Neuronal stem cell (in vitro differentiated cells): ENCODE measurements around the gene DIP2C.

Source experiments
- DNase-seq: peaks from one replicate; pipeline ENCODE4 v3.0.0-alpha.2; 2013; ENCODE audit warnings: low spot score
- H2AFZ ChIP-seq: one replicate; pipeline ENCODE4 v1.6.1; 2013; ENCODE audit warnings: mild to moderate bottlenecking, low read length, inconsistent platforms
- H2AK5ac ChIP-seq: 2 replicates; pipeline ENCODE4 v1.6.1; 2013; ENCODE audit warnings: low read depth, mild to moderate bottlenecking, inconsistent platforms, low read length, moderate library complexity, mixed read lengths
- H2BK120ac ChIP-seq: 2 replicates; pipeline ENCODE4 v1.6.1; 2013; ENCODE audit warnings: low read depth, mild to moderate bottlenecking, inconsistent platforms, low read length, moderate library complexity, mixed read lengths
- H2BK12ac ChIP-seq: one replicate; pipeline ENCODE4 v1.6.1; 2013; ENCODE audit warnings: low read length, inconsistent platforms
- H2BK15ac ChIP-seq: 2 replicates; pipeline ENCODE4 v1.6.1; 2013; ENCODE audit warnings: mild to moderate bottlenecking, low read length, inconsistent platforms, mixed read lengths
- H2BK5ac ChIP-seq: one replicate; pipeline ENCODE4 v1.6.1; 2013; ENCODE audit warnings: inconsistent platforms, mild to moderate bottlenecking, low read length, moderate library complexity
- H3K14ac ChIP-seq: one replicate; pipeline ENCODE4 v1.6.1; 2013; ENCODE audit warnings: low read length, inconsistent platforms
- H3K18ac ChIP-seq: 2 replicates; pipeline ENCODE4 v1.6.1; 2013; ENCODE audit warnings: low read length, inconsistent platforms
- H3K23ac ChIP-seq: 2 replicates; pipeline ENCODE4 v1.6.1; 2013; ENCODE audit warnings: low read depth, mild to moderate bottlenecking, mixed read lengths, low read length, inconsistent platforms; ENCODE audit not compliant: poor library complexity
- H3K27ac ChIP-seq: replicated peaks from 3 replicates; pipeline ENCODE4 v1.5.1; 2013; ENCODE audit warnings: low read length, inconsistent platforms
- H3K27me3 ChIP-seq, 3 experiments: 2 replicates each; pipeline ENCODE4 v1.6.1; 2013; ENCODE audit warnings: low read length in 3 of 3, mild to moderate bottlenecking in 2 of 3, inconsistent platforms in 1 of 3, low read depth in 1 of 3, mixed read lengths in 1 of 3, moderate library complexity in 1 of 3; ENCODE audit not compliant: control insufficient read depth in 3 of 3, insufficient read depth in 3 of 3
- H3K36me3 ChIP-seq, 2 donors: replicated peaks in 1 of 2; 2 replicates each; pipeline ENCODE4 v1.6.1; 2013; ENCODE audit warnings: low read length in 2 of 2; ENCODE audit not compliant: control insufficient read depth in 2 of 2, insufficient read depth in 2 of 2
- H3K4ac ChIP-seq: 2 replicates; pipeline ENCODE4 v1.6.1; 2013; ENCODE audit warnings: inconsistent platforms, mild to moderate bottlenecking, low read length, moderate library complexity
- H3K4me1 ChIP-seq, 2 donors: 1 replicate in 1 of 2; 2 replicates in 1 of 2; pipeline ENCODE4 v1.6.1; 2013; ENCODE audit warnings: low read length in 2 of 2, low read depth in 1 of 2; ENCODE audit not compliant: control insufficient read depth in 2 of 2, insufficient read depth in 1 of 2
- H3K4me2 ChIP-seq: one replicate; pipeline ENCODE4 v1.6.1; 2013; ENCODE audit warnings: mild to moderate bottlenecking, low read length, inconsistent platforms; ENCODE audit not compliant: insufficient read depth, poor library complexity, severe bottlenecking
- H3K4me3 ChIP-seq, 2 donors: 2 replicates each; pipeline ENCODE4 v1.5.1; 2013; ENCODE audit warnings: low read length in 2 of 2, mild to moderate bottlenecking in 2 of 2, inconsistent platforms in 1 of 2, moderate library complexity in 1 of 2
- H3K79me1 ChIP-seq: one replicate; pipeline ENCODE4 v1.6.1; 2013; ENCODE audit warnings: low read depth, mild to moderate bottlenecking, inconsistent platforms, low read length, moderate library complexity
- H3K9ac ChIP-seq: one replicate; pipeline ENCODE4 v1.6.1; 2013; ENCODE audit warnings: mild to moderate bottlenecking, low read depth, low read length, inconsistent platforms; ENCODE audit not compliant: poor library complexity
- H3K9me3 ChIP-seq, 2 donors: replicated peaks in 1 of 2; 2 replicates each; pipeline versions ENCODE3 to v1.6.1; 2013; ENCODE audit warnings: low read length in 2 of 2, mild to moderate bottlenecking in 2 of 2, inconsistent platforms in 1 of 2, low read depth in 1 of 2, mixed read lengths in 1 of 2, moderate library complexity in 1 of 2; ENCODE audit not compliant: control insufficient read depth in 2 of 2, insufficient read depth in 1 of 2
- H4K8ac ChIP-seq: one replicate; pipeline ENCODE4 v1.6.1; 2013; ENCODE audit warnings: low read depth, mild to moderate bottlenecking, inconsistent platforms, low read length, moderate library complexity
- H4K91ac ChIP-seq: one replicate; pipeline ENCODE4 v1.6.1; 2013; ENCODE audit warnings: low read length, low read depth, mild to moderate bottlenecking, inconsistent platforms; ENCODE audit not compliant: poor library complexity
- WGBS, 2 donors: extraction: QIAGEN DNeasy Blood & Tissue Kit; methylation state at CpG; one replicate each; pipeline ENCODE4 v1.1.7; 2013; ENCODE audit warnings: missing lambda C conversion rate in 2 of 2, mixed read lengths in 1 of 2; ENCODE audit not compliant: insufficient read length in 2 of 2, insufficient replicate concordance in 1 of 2; ENCODE audit errors: extremely low coverage in 2 of 2; 5-methylcytosine and 5-hydroxymethylcytosine counted together

Gene DIP2C

DNA sequence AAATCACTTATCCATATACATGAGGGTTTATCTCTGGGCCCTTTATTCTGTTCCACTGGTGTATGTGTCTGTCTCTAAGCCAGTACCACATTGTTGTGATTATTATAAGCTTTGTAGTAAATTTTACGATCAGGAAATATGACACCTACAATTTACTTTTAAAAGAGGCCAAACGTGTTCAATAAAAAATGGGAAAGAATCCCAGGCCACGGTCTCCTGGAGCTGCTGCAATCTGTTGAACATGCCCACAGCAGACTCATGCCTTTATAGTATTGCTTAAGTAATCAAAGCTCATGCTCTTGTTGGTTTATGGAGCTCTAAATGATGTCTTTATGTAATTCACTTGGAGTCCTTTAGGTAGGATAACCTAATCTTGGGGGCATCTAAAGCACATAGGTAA is 281.2 kb downstream of the DIP2C start:
- H3K4me3 ChIP-seq = no peak overlapping the region
- no peak overlapping the region for H3K27ac ChIP-seq
- no peaks in the 10 kb centered on the region for H3K27me3 ChIP-seq
- no peak overlapping the region for H4K8ac ChIP-seq
- peaks cover 0 to 1% of the 10 kb centered on the region in 2 donors for H3K4me1 ChIP-seq
- no peak for DNase-seq
- peaks cover 25 to 85% of the 10 kb centered on the region in 2 donors for H3K36me3 ChIP-seq
- no peak overlapping the region for H4K91ac ChIP-seq
- H2AK5ac ChIP-seq = no peak overlapping the region
- no peak overlapping the region for H2BK120ac ChIP-seq
- H2BK5ac ChIP-seq = no peak overlapping the region
- no peaks in the 10 kb centered on the region for H3K79me1 ChIP-seq
- H3K4me2 ChIP-seq = no peak overlapping the region
- H2BK12ac ChIP-seq = no peak overlapping the region
- H2AFZ ChIP-seq = no peak overlapping the region
- no peak overlapping the region for H2BK15ac ChIP-seq
- no peak overlapping the region for H3K9ac ChIP-seq
- no peak overlapping the region for H3K14ac ChIP-seq
- H3K23ac ChIP-seq = no peak overlapping the region
- H3K18ac ChIP-seq = no peak overlapping the region
- H3K4ac ChIP-seq = no peak overlapping the region
- WGBS, 2 donors = no CpG with 5 or more reads among the region's 3 CpGs
- H3K9me3 ChIP-seq = no peaks in the 10 kb centered on the region

DNA sequence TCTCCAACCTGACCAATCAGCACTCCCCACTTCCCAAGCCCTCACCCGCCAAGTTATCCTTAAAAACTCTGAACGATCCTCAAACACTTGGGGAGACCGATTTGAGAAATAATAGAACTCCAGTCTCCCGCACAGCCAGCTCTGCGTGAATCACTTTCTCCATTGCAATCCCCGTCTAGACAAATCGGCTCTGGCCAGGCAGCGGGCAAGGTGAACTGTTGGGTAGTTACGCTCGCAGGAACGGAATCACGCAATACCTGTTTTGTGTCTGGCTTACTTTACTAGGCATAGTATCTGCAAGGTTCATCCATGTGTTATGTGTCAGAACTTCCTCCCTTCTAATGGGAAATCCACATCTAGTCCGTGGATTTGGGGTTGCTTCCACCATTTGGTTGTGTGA is 282.5 kb downstream of the DIP2C start:
- Histone ChIP-seq H4K8ac (no peak overlapping the region), H3K4me3 (no peak overlapping the region), H2BK120ac (no peak overlapping the region), H3K23ac (no peak overlapping the region), H2BK5ac (no peak overlapping the region), H3K4me1 (no peaks in the 10 kb centered on the region), H3K9me3 (no peaks in the 10 kb centered on the region), H3K36me3 (peaks cover 23 to 73% of the 10 kb centered on the region in 2 donors), H3K18ac (no peak overlapping the region), H3K14ac (no peak overlapping the region), H3K79me1 (no peaks in the 10 kb centered on the region), H3K4me2 (no peak overlapping the region), H2BK12ac (no peak overlapping the region), H3K27me3 (no peaks in the 10 kb centered on the region), H4K91ac (no peak overlapping the region), H3K27ac (no peak overlapping the region), H2BK15ac (no peak overlapping the region), H2AK5ac (no peak overlapping the region), H3K4ac (no peak overlapping the region), H3K9ac (no peak overlapping the region), H2AFZ (no peak overlapping the region)
- no peak for DNase-seq
- no CpG with 5 or more reads among the region's 13 CpGs for WGBS, 2 donors

DNA sequence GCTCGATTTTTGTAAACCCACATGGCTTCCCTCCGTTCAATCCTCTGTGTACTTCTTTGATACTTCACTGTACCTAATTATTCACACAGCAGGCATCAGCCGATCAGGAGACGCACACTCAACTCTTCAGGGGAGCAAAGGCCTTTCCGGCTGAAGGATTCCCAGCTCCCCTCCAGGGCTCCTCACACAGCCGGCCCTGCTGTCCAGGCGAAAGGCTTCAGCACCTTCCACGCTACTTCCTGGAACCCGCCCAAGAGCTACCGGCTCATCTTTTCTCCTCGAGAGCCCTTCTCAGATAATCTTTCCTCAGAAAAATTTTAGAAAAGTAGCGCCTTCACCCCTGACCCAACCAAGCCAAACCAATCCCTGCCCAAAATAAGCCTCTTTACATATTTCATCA is 283.8 kb downstream of the DIP2C start:
- H2BK15ac ChIP-seq = no peak overlapping the region
- no peak overlapping the region for H2BK5ac ChIP-seq
- H3K14ac ChIP-seq = no peak overlapping the region
- no peak overlapping the region for H3K4me3 ChIP-seq
- no peaks in the 10 kb centered on the region for H3K9me3 ChIP-seq
- peaks cover 23 to 65% of the 10 kb centered on the region in 2 donors for H3K36me3 ChIP-seq
- WGBS, 2 donors = no CpG with 5 or more reads among the region's 12 CpGs
- no peak overlapping the region for H2BK12ac ChIP-seq
- H3K23ac ChIP-seq = no peak overlapping the region
- no peak overlapping the region for H2BK120ac ChIP-seq
- no peak overlapping the region for H4K8ac ChIP-seq
- no peak overlapping the region for H4K91ac ChIP-seq
- H3K18ac ChIP-seq = no peak overlapping the region
- no peaks in the 10 kb centered on the region for H3K4me1 ChIP-seq
- H3K27ac ChIP-seq = no peak overlapping the region
- no peak overlapping the region for H2AK5ac ChIP-seq
- H3K9ac ChIP-seq = no peak overlapping the region
- no peak overlapping the region for H3K4ac ChIP-seq
- H3K27me3 ChIP-seq = no peaks in the 10 kb centered on the region
- DNase-seq = no peak
- H3K4me2 ChIP-seq = no peak overlapping the region
- no peaks in the 10 kb centered on the region for H3K79me1 ChIP-seq
- no peak overlapping the region for H2AFZ ChIP-seq

DNA sequence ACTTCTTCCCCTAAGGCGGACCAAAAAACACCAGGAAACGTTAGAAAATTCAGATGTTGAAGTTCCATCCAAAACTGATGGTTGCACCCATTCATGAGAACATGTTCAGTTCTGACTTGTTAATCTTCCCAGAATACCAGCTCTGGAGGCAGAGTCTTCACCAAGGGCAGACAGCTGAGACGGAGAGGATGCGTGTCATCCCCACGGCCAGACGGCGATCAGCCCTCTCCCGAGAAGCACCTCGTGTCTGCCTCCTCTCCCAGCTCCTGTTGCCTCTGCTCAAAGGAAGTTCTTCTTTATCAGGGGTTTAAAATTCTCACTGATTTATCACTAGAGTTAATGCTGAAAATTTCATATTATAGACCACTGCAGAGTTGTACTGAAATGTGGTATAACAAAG is 284.5 kb downstream of the DIP2C start:
- no CpG with 5 or more reads among the region's 9 CpGs for WGBS, 2 donors
- H3K4me1 ChIP-seq = no peaks in the 10 kb centered on the region
- no peak overlapping the region for H3K23ac ChIP-seq
- H3K4me3 ChIP-seq = no peak overlapping the region
- H3K79me1 ChIP-seq = no peaks in the 10 kb centered on the region
- H2BK15ac ChIP-seq = no peak overlapping the region
- no peak overlapping the region for H2BK12ac ChIP-seq
- no peak overlapping the region for H3K27ac ChIP-seq
- H2BK120ac ChIP-seq = no peak overlapping the region
- peak overlapping the region; percentile 50 for H3K14ac ChIP-seq
- no peak overlapping the region for H2BK5ac ChIP-seq
- no peak overlapping the region for H2AK5ac ChIP-seq
- H3K9me3 ChIP-seq = no peaks in the 10 kb centered on the region
- no peak overlapping the region for H2AFZ ChIP-seq
- no peak overlapping the region for H4K91ac ChIP-seq
- no peak for DNase-seq
- peaks cover 21 to 63% of the 10 kb centered on the region in 2 donors for H3K36me3 ChIP-seq
- no peak overlapping the region for H4K8ac ChIP-seq
- no peak overlapping the region for H3K9ac ChIP-seq
- no peak overlapping the region for H3K4me2 ChIP-seq
- H3K18ac ChIP-seq = no peak overlapping the region
- H3K27me3 ChIP-seq = no peaks in the 10 kb centered on the region
- no peak overlapping the region for H3K4ac ChIP-seq
